SK-N-SH (cell line): ENCODE data around the gene OSBP.

Experiments used
- EZH2phosphoT487 ChIP-seq: fragments of 200-600 bp; sonication (generic); IDR thresholded peaks from 2 replicates; pipeline ENCODE4 v1.6.1; 2017; ENCODE audit warnings: low read depth, mixed run types, mild to moderate bottlenecking, antibody characterized with exemption, moderate library complexity, borderline replicate concordance
- FOSL2 ChIP-seq: IDR thresholded peaks from 2 replicates; pipeline ENCODE4 v1.4.0; 2012; ENCODE audit warnings: low read depth, mild to moderate bottlenecking, moderate library complexity, borderline replicate concordance
- GABPA ChIP-seq: IDR thresholded peaks from 2 replicates; pipeline ENCODE4 v1.4.0; 2012; ENCODE audit warnings: low read depth, mild to moderate bottlenecking
- TF ChIP-seq, protein P1 (sequence below): fragments of 200-600 bp; sonication (generic); IDR thresholded peaks from 2 replicates; pipeline ENCODE4 v1.6.1; 2017; ENCODE audit warnings: antibody characterized with exemption, mild to moderate bottlenecking, moderate library complexity
- TF ChIP-seq, protein P2 (sequence below): IDR thresholded peaks from 2 replicates; pipeline ENCODE4 v1.4.0; 2012; ENCODE audit warnings: low read depth, borderline replicate concordance
- TF ChIP-seq, protein P3 (sequence below): IDR thresholded peaks from 2 replicates; pipeline ENCODE4 v1.4.0; 2012; ENCODE audit warnings: low read depth
- TF ChIP-seq, protein P4 (sequence below): IDR thresholded peaks from 2 replicates; pipeline ENCODE4 v1.6.1; 2012; ENCODE audit warnings: mild to moderate bottlenecking, low read depth, low read length, moderate library complexity

DNA sequence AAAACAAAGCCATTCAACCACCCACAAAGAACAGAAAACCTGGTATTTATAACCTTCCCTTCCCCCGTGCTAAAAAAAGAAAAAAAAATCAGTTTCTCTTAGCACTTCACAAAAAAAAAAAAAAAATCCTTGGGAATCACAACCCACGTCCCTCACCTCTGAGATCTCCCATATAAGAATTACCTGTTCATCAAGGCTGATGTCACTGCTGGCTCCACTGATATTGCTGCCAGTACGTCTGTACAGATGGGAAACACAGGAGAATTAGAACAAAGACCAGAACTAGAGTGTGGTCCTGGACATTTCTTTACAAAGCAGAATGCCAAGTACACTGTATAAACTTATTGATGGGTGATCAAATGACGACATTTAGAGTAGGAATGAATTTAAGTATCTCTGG lies 14.9 kb downstream of the OSBP start:
- TF ChIP-seq, protein P1, sequence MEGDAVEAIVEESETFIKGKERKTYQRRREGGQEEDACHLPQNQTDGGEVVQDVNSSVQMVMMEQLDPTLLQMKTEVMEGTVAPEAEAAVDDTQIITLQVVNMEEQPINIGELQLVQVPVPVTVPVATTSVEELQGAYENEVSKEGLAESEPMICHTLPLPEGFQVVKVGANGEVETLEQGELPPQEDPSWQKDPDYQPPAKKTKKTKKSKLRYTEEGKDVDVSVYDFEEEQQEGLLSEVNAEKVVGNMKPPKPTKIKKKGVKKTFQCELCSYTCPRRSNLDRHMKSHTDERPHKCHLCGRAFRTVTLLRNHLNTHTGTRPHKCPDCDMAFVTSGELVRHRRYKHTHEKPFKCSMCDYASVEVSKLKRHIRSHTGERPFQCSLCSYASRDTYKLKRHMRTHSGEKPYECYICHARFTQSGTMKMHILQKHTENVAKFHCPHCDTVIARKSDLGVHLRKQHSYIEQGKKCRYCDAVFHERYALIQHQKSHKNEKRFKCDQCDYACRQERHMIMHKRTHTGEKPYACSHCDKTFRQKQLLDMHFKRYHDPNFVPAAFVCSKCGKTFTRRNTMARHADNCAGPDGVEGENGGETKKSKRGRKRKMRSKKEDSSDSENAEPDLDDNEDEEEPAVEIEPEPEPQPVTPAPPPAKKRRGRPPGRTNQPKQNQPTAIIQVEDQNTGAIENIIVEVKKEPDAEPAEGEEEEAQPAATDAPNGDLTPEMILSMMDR, result no peak
- no peak for TF ChIP-seq EZH2phosphoT487
- TF ChIP-seq, protein P2, sequence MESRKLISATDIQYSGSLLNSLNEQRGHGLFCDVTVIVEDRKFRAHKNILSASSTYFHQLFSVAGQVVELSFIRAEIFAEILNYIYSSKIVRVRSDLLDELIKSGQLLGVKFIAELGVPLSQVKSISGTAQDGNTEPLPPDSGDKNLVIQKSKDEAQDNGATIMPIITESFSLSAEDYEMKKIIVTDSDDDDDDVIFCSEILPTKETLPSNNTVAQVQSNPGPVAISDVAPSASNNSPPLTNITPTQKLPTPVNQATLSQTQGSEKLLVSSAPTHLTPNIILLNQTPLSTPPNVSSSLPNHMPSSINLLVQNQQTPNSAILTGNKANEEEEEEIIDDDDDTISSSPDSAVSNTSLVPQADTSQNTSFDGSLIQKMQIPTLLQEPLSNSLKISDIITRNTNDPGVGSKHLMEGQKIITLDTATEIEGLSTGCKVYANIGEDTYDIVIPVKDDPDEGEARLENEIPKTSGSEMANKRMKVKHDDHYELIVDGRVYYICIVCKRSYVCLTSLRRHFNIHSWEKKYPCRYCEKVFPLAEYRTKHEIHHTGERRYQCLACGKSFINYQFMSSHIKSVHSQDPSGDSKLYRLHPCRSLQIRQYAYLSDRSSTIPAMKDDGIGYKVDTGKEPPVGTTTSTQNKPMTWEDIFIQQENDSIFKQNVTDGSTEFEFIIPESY, result no peak
- TF ChIP-seq, protein P3, sequence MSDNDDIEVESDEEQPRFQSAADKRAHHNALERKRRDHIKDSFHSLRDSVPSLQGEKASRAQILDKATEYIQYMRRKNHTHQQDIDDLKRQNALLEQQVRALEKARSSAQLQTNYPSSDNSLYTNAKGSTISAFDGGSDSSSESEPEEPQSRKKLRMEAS, result no peak
- TF ChIP-seq GABPA, result no peak
- no peak for TF ChIP-seq FOSL2
- TF ChIP-seq, protein P4, sequence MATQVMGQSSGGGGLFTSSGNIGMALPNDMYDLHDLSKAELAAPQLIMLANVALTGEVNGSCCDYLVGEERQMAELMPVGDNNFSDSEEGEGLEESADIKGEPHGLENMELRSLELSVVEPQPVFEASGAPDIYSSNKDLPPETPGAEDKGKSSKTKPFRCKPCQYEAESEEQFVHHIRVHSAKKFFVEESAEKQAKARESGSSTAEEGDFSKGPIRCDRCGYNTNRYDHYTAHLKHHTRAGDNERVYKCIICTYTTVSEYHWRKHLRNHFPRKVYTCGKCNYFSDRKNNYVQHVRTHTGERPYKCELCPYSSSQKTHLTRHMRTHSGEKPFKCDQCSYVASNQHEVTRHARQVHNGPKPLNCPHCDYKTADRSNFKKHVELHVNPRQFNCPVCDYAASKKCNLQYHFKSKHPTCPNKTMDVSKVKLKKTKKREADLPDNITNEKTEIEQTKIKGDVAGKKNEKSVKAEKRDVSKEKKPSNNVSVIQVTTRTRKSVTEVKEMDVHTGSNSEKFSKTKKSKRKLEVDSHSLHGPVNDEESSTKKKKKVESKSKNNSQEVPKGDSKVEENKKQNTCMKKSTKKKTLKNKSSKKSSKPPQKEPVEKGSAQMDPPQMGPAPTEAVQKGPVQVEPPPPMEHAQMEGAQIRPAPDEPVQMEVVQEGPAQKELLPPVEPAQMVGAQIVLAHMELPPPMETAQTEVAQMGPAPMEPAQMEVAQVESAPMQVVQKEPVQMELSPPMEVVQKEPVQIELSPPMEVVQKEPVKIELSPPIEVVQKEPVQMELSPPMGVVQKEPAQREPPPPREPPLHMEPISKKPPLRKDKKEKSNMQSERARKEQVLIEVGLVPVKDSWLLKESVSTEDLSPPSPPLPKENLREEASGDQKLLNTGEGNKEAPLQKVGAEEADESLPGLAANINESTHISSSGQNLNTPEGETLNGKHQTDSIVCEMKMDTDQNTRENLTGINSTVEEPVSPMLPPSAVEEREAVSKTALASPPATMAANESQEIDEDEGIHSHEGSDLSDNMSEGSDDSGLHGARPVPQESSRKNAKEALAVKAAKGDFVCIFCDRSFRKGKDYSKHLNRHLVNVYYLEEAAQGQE, result no peak
